Urothelium cell line (cell line): ENCODE results near the gene NFATC1.
"Not testable (repeated sequence)": the region's sequence is repeated elsewhere in the genome, so short reads cannot be mapped to it uniquely, and the experiment has no call there.

ENCODE experiments used
- DNase-seq: peaks from one replicate; pipeline ENCODE4 v3.0.0; 2011; ENCODE audit warnings: low spot score, mixed read lengths
- FAIRE-seq: peaks from 2 replicates; lab custom pipeline; 2011; peaks lifted over from hg19 to GRCh38; lab: Jason Lieb, UNC

The NFATC1 gene

DNA sequence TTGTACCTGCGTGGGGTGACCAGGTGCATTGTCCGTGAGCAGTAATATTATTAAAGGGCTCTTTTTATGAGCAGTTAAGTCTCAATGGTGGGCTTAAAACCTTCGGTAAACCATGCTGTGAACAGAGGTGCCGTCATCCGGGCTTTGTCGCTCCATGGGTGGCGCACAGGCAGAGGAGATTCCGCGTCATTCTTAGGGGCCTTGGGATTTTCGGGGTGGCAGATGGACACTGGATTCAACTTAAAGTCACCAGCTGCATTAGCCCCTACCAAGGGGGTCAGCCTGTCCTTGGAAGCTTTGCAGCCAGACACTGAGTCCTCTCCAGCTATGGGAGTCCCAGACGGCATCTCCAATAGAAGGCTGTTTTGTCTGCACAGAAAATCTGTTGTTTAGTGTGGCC, 107.7 kb downstream of the NFATC1 start:
- FAIRE-seq (no peak), DNase-seq (no peak)

DNA sequence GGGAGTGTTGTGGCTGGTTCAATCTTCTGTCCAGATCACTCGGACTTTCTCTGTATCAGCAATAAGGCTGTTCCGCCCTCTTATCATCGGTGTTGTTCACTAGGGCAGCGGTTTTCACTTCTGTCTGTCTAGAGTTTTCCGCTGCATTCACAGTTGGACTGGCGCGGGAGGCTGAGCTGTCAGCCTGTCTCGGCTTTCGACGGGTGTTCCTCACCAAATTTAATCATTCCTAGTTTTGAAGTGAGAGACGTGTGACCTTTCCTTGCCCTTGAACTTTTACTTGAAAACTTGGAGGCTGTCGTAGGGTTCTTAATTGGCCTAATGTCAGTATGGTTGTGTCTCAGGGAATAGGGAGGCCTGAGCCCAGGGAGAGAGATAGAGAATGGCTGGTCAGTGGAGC, 108.3 kb downstream of the NFATC1 start:
- FAIRE-seq (no peak), DNase-seq (no peak)

DNA sequence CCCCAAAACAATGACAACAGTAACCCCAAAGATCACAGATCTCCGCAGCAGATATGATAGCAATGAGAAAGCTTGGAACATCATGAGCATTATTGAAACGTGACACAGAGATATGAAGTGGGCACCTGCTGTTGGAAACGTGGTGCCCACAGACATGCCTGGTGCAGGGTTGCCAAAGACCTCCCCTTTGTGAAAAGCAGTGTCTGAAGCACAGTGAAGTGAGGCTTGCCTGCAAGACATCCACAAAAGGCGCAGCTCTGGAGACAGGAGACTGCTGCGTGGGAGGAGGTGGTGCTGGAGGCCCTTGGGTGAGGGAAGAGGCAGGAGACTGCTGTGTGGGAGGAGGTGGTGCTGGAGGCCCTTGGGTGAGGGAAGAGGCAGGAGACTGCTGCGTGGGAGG, 108.8 kb downstream of the NFATC1 start:
- FAIRE-seq, DNase-seq: not testable (repeated sequence)

DNA sequence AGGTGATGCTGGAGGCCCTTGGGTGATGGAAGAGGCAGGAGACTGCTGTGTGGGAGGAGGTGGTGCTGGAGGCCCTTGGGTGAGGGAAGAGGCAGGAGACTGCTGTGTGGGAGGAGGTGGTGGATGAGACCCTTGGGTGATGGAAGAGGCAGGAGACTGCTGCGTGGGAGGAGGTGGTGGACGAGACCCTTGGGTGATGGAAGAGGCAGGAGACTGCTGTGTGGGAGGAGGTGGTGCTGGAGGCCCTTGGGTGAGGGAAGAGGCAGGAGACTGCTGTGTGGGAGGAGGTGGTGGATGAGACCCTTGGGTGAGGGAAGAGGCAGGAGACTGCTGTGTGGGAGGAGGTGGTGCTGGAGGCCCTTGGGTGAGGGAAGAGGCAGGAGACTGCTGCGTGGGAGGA, 109.7 kb downstream of the NFATC1 start:
- FAIRE-seq, DNase-seq: not testable (repeated sequence)

DNA sequence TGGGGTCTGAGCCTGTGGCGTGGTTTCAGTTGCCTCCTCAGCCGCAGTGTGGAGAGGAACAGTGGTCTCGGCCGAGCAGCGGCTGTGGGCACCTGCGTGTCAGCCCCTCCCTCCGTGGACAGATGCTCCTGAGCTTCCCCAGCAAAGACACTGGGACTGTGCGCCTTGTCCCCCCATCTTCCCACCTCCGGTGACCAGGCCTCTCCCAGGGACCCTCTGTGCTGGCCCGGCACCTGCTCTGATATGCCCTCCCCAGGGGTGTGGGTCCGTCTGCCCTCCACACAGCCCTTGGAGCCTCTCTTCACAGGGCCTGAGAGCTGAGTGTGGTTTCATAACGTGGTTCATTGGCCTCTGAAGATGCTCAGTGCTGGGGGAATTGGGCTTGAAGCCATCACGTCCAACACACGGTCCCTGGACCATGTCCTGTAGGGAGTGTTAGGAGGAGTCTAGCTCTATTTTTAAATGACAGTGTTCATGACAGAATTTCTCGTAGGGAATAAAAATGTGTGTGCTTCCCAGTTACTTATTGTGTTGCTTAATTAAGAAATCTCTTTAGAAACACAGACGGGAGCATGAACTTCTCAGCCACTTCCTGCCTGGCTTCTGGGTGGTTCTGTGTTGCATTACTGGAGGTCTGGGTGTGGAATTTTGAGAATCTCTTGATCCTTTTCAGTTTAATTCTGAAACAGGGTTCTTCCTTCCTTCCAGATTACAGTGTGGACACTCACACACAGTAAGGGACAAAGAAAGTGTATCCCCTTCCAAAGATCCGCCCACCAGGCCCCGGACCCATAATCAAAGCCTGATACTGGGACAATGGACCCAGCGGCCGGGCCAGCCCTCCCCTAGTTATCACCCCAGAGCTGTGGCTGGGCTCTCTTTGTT, 110.7 kb downstream of the NFATC1 start:
- FAIRE-seq = no peak
- no peak for DNase-seq

DNA sequence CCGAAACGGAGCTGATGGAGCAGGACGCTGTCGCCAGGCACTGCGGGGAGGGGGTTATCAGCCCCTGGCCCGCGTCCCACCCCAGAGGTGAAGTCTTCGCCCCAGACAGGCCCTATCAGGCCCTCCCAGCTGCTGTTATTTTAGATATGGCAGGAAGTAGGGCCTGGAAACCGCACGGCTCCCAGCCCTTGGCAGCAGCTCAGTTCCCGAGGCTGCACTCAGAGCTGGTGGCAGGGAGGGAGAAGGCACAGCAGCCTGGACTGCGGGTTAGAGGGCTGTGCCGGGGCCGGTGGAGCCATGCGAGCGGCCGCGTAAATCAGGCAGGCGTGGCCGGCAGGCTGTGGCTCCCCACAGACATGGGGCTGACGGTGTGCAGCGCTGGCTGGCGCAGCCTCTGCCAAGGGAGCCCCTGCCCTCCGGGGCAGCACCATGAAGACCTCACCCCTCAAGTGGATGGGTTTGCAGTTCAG, 111.4 kb downstream of the NFATC1 start:
- FAIRE-seq (no peak), DNase-seq (no peak)

DNA sequence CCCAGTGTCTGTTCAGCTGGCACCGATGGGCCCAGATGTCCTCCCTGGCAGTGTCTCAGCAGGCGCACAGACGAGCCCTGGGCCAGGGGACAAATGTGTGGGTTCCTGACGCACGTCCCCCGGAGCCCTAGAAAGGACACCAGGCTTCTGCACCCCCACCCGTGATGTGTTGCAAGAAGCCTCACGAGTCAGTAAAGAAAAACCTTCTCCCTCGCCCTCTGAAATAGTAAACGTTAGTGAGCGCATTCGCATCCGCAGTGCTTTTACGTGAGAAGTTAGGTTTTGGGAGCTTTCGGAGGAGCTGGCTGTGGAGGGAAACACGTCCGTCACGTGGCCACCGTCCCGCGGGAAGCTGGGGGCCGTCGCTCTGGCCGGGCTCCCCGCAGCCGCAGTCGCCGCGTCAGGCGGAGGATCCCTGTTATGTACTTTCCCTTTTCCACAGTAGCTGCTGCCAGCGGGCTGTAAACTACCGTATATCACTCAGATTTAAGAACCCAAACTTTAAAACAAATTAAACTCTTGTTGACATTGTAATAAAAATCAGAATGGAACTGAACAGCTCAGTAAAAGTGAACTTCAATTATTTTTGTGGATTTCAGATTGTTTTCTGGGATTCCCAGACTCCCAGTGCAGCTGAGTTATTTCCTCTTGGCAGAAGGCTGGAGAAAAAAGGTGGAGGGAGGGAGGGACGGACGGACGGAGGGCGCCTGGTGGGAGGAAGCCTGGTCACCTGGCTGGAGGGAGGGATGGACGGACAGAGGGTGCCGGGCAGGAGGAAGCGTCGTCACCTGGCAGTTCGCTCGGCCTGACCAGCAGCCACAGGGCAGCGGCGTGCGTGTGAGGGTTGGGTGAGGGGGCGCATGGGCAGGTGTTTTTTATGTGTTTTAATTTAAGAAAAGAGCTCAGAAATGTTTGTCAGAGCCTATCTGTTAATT, 112.1 kb downstream of the NFATC1 start:
- DNase-seq (no peak), FAIRE-seq (no peak)

DNA sequence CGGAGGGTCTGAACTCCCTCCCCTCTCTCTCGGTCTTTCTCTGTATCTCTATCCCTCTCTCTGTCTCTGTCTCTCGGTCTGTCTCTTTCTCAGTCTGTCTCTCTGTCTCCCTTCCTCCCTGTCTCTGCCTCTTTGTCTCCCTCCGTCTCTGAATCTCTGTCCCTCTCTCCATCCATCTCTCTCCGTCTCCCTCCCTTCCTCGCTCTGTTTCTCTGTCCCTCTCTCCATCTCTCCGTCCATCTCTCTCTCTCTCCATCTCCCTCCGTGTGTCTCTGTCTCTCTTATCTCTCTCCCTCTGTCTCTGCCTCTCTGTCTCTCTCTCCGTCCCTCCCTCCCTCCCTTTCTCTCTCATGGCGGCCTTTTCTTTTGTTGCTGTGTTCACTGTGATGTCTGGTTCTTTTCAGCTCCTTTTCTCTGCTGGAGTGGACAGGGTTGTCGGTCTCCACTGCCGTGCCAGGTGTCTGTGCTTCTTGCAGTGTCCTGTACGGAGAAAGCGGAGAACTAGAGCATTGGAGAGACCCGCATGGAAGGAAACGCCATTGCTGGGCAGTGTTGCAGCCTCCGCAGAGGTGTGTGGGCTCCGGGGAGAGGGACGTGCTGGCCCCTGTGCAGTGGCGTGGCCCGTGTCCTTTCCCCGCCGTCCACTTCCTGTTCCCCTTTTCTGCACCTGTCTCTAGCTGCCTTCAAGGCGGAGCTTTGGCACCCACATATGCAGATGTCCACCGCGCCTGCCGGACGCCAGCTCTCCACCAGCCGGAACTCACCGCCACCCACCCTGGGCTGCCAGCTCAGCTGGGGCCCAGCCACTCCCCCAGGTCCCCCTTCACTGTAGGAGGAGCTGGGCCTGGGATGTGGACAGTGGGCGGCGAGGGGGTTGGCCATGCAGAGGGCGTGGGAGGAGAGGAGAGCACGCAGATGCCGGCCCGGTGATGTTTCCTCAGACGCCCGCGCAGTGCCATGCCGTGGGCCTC, 113.1 kb downstream of the NFATC1 start:
- FAIRE-seq (no peak), DNase-seq (no peak)

DNA sequence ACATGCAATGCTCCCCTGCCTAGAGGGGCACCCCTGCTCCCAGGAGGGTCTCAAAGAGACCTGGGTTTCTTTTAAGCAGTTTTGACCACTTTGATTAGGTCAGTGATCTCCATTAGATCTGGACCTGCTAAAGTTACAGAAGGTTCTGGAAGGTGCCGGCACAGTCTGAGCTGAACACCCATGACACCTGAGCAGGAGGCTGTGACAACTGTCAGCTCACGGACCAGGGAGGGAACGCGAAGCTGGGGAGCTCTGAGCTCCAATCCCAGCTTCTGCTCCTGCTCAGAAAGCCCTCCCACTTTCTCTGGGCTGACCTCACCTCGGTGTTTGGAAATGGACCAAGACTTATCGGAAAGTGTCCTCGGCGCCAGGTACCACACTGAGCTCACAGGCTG, 113.8 kb downstream of the NFATC1 start:
- DNase-seq = no peak
- no peak for FAIRE-seq

DNA sequence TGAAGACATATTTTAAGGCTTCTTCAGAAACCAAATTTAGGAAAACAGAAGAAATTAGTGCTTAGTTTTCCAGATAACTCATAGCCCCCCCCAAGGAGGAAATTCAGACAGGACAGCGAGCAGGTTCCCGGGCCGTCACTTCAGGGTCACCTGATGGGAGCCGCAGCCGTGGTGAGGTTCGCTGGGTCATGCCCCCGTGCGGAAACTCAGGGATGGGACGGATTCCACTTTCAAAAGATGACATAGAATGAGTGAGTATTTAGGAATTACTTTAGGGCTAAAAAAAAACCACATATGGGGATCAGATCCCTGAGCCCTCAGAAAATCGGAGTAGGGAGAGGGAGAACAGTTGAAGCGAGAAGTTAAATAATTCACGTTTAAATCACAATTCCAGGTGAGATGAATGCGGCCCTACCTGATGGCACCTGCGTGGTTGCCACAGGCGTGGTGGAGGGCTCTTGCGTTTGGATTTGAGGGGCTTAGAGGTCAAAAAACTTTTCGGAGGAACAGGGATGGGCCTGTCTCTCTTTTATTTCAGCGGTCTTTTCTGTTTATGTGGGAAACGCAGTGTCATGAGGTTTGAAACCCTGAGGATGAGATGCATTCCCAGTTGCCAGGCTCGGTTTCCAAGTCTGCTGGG, 114.4 kb downstream of the NFATC1 start:
- no peak for DNase-seq
- no peak for FAIRE-seq

DNA sequence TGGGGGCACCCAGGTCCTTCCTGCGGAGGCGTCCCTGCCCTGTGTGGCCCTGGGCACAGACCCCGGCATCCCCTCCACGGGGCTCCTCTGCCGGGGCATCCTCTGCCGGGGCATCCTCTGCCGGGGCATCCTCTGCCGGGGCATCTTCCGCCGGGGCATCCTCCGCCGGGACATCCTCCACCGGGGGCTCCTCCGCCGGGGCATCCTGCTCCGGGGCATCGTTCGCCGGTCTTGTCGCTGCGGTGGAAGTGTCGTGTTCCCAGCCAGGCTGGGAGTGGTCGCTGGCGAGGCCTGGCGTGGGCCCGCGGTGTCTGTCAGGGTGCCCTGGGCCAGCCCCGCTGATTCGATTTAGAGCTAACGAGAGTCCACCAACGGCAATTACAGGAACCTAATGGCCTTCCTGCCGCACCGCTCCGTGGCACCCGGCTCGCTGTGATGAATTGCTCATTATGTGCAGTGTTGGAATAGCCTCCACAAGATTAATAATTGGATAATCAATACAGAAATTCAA, 115.1 kb downstream of the NFATC1 start:
- FAIRE-seq (no peak), DNase-seq (no peak)

DNA sequence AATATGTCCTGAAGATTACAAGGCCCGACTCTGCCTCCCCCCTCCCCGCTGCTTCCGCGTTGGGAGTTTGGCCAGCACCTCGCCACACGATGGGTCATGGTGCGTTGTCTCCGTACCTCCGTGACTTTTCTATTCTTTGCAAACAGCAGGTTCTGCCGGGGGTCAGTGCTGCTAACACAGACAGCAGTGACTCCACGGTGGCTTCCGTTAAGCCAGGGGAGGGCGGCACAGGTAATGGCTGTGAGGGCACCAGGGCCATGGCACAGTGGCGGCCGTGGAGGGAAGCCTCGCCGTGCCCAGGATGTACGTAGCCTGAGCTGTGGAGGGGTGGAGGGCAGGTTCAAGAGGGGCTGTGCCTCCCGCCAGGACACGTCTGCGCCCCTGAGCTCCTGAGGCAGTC, 115.5 kb downstream of the NFATC1 start:
- no peak for DNase-seq
- no peak for FAIRE-seq

DNA sequence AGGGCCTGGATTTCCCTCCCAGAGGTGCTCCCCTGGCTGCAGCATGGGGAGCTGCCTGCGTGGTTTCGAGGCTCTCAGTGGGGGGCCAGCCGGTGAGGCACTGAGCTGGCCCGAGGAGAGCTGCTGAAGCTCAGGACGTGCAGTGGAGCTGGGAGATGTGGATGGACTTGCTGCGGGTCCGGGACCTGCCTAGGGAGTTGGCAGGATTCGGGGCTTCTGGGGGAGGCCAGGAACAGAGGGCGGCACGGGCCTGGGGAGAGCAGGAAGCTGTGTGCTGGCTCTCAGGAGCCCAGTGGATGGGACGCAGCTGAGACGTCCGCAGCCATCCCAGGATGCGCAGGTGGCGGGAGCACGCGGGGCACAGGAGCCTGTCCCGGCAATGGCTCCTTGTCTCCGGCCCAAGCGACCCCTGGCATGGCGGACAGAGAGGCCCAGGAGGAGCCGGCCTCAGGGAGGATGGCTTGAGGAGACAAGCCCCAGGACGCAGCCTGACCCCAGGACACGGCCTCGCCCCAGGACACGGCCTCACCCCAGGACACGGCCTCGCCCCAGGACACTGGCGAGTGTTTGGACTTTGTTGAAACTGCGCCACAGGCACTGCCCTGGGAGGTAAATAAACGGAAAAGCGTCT, 116.1 kb downstream of the NFATC1 start:
- FAIRE-seq (no peak), DNase-seq (no peak)

DNA sequence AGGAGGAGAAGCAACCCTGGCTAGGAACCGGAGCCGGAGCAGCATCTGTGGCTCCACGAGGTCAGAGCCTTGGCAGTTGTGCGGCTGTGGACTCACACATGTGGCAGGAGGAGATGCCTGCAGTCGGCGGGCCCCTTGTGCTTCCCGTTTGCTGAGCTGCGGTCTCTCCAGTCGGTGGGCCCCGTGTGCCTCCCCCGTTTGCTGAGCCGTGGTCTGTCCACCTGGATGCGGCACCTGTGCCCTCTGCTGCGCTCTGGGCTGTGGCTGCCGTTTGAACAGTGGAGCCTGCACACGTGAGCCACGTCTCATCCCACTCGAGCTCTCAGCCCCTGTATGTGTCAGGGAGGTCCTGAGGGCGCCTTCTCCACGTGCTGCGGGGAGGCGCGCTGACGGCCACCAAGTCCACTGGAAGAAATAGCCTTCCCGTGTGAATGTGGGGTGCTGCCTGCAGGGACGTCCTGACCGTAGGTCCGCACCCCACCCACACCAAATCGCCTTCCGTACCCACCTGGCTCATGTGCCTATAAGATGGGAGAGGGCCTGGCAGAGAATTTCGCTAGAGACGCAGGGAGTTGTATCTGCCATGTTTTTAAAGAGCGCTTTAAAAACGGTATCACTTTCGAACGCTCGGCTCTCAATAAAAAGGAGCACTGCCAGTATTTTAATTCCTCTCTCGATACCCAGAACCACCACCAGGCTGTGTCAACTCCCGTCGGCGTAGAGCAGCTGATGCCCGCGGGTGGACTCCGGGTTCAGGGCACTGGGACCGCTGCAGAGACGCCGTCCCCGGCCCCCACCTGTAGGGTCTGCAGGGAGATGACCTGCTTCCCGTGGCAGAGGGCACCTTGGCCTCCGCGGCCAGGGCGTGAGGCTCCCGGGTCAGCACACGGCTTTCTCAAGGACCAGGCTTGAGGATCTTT, 117.0 kb downstream of the NFATC1 start:
- no peak for DNase-seq
- FAIRE-seq = no peak

DNA sequence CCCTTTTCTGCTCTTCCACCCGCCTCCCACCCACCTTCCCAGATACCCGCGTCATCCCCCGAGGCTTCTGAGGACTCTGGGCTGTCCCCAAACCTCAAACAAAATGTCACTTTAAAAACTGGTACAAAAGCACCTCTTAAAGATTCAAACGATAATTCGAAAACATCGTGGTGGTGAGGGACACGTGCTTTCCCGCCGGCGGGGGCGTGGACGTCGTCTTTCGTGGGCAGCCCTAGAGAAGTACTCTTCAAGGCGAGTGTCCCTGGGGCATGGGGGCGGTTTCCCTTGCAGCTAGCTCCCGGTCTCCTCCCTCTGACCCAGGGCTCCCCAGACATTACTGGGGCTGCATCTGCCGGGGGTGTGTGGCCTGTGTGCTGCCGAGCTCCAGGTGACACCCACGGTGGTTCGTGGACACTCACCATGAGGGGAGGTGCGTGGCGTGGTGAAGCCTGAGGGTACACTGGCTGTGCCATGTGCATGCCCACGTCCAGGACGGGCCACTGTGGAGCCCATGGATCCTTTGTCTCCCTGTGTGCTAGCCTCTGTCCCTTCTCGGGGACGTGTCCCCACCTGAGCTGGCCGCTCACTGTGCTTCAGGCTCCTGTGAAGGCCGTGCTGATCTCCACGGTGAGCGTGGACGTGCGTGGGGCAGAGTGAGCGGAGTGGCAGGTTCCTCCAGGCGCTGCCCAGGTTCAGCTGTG, 117.8 kb downstream of the NFATC1 start:
- no peak for DNase-seq
- no peak for FAIRE-seq

DNA sequence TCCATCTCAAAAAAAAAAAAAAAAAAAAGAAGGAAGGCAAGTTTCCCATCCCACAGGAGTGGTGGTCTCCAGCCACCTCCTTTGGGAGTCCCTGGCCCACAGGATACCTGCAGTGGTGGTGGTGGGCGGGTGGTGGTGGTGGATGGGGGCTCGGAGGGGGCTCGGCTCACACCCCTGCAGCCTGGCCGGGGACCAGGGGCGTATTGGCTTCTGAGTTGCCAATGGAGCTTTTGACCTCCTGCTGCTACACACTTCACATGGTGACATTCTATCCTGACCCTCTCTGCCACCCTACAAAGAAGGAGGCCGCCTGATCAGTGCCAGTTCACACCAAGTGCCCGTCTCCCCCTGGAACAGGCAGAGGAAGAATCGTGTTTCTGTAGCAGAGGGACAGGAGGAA, 119.6 kb downstream of the NFATC1 start:
- FAIRE-seq = no peak
- no peak for DNase-seq

DNA sequence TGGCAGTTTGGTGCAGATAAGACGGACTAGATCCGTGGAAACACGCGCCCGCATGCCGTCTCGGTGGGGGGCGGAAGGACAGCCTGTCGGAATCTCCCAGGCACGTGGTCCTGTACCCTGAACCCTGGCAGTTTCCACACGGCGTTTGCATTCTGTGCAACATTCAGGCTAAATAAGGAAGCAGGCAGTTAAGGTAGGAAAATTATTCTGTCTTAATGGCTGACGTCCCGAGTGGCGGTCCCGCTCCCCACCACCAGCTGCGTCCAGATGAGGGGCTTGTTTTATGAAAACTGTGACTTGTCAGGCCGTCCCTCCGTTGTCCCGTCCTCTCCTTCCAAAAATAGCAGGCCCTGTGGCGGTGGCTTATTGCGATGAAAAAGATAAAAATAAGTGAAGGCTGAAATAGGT, 120.2 kb downstream of the NFATC1 start:
- no peak for DNase-seq
- FAIRE-seq = no peak
